Activated naive CD4-positive, alpha-beta T cell treated with anti-CD3 and anti-CD28 coated beads, Interleukin-2, amount 10 ng/mL, durations not matched to agents 7 days and 5 days (primary cell): Measurements from ENCODE around the gene UROC1.

ENCODE experiments used
- CTCF ChIA-PET: fragments of 350-600 bp; sonication (Branson Sonifier 250); formaldehyde crosslinking; loops from one replicate; lab custom pipeline; 2021; ENCODE audit warnings: antibody characterized with exemption; lab: Charles Lee
- DNase-seq: peaks from one replicate; pipeline ENCODE4 v3.0.0-alpha.2; 2020
- H3K27ac Mint-ChIP-seq: one replicate; pipeline ENCODE4 v1.8.0; 2021; ENCODE audit warnings: mild to moderate bottlenecking, moderate library complexity, mixed read lengths
- H3K27me3 Mint-ChIP-seq: one replicate; pipeline ENCODE4 v1.8.0; 2021; ENCODE audit warnings: mild to moderate bottlenecking, mixed read lengths
- H3K36me3 Mint-ChIP-seq: one replicate; pipeline ENCODE4 v1.8.0; 2021; ENCODE audit warnings: mixed read lengths
- H3K4me1 Mint-ChIP-seq: one replicate; pipeline ENCODE4 v1.8.0; 2021; ENCODE audit warnings: mixed read lengths
- H3K4me3 Mint-ChIP-seq: one replicate; pipeline ENCODE4 v1.8.0; 2021; ENCODE audit warnings: mild to moderate bottlenecking, moderate library complexity, mixed read lengths
- H3K9me3 Mint-ChIP-seq: one replicate; pipeline ENCODE4 v1.8.0; 2021; ENCODE audit warnings: mixed read lengths

The UROC1 gene

GRCh38 chr3:126485176-126485897, 32.2 kb downstream of the UROC1 start:
- no peaks in the 10 kb centered on the region for H3K36me3 Mint-ChIP-seq
- no peak overlapping the region for H3K4me3 Mint-ChIP-seq
- H3K4me1 Mint-ChIP-seq, result peaks cover 15% of the 10 kb centered on the region
- CTCF ChIA-PET, result no interaction called here
- H3K9me3 Mint-ChIP-seq, result no peaks in the 10 kb centered on the region
- no peak for DNase-seq
- peaks cover 9% of the 10 kb centered on the region for H3K27me3 Mint-ChIP-seq
- H3K27ac Mint-ChIP-seq, result no peak overlapping the region

GRCh38 chr3:126484662-126485061, 32.9 kb downstream of the UROC1 start:
- H3K4me3 Mint-ChIP-seq, result no peak overlapping the region
- no peaks in the 10 kb centered on the region for H3K9me3 Mint-ChIP-seq
- no peak for DNase-seq
- CTCF ChIA-PET, result no interaction called here
- no peaks in the 10 kb centered on the region for H3K36me3 Mint-ChIP-seq
- H3K27ac Mint-ChIP-seq, result no peak overlapping the region
- H3K4me1 Mint-ChIP-seq, result peaks cover 15% of the 10 kb centered on the region
- peaks cover 9% of the 10 kb centered on the region for H3K27me3 Mint-ChIP-seq

- no peak overlapping the region for H3K4me3 Mint-ChIP-seq
- H3K27ac Mint-ChIP-seq, result no peak overlapping the region
These were observed 33.4 kb downstream of the UROC1 start for GRCh38 chr3:126484148-126484547.

GRCh38 chr3:126483321-126483761, 34.2 kb downstream of the UROC1 start:
- CTCF ChIA-PET, result no interaction called here
- H3K36me3 Mint-ChIP-seq, result no peaks in the 10 kb centered on the region
- no peaks in the 10 kb centered on the region for H3K9me3 Mint-ChIP-seq
- H3K4me3 Mint-ChIP-seq, result no peak overlapping the region
- peaks cover 18% of the 10 kb centered on the region for H3K27me3 Mint-ChIP-seq
- DNase-seq, result no peak
- H3K27ac Mint-ChIP-seq, result no peak overlapping the region
- H3K4me1 Mint-ChIP-seq, result peaks cover 15% of the 10 kb centered on the region

More at GRCh38 chr3:126484148-126484547, 33.4 kb downstream of the UROC1 start:
- Mint-ChIP-seq H3K27me3 (peaks cover 10% of the 10 kb centered on the region), H3K4me1 (peaks cover 15% of the 10 kb centered on the region), H3K36me3 (no peaks in the 10 kb centered on the region), H3K9me3 (no peaks in the 10 kb centered on the region)
- CTCF ChIA-PET, result no interaction called here
- no peak for DNase-seq

GRCh38 chr3:126482503-126483255, 34.9 kb downstream of the UROC1 start:
- H3K9me3 Mint-ChIP-seq, result no peaks in the 10 kb centered on the region
- H3K27me3 Mint-ChIP-seq, result peaks cover 19% of the 10 kb centered on the region
- no peak for DNase-seq
- H3K4me3 Mint-ChIP-seq, result no peak overlapping the region
- H3K4me1 Mint-ChIP-seq, result peaks cover 15% of the 10 kb centered on the region
- CTCF ChIA-PET, result no interaction called here
- peak overlapping the region; percentile 71 for H3K27ac Mint-ChIP-seq
- no peaks in the 10 kb centered on the region for H3K36me3 Mint-ChIP-seq

GRCh38 chr3:126481808-126482502, 35.6 kb downstream of the UROC1 start:
- CTCF ChIA-PET, result no interaction called here
- H3K27ac Mint-ChIP-seq, result no peak overlapping the region
- H3K27me3 Mint-ChIP-seq, result peaks cover 19% of the 10 kb centered on the region
- H3K4me1 Mint-ChIP-seq, result peaks cover 13% of the 10 kb centered on the region
- no peak for DNase-seq
- H3K36me3 Mint-ChIP-seq, result no peaks in the 10 kb centered on the region
- no peaks in the 10 kb centered on the region for H3K9me3 Mint-ChIP-seq
- no peak overlapping the region for H3K4me3 Mint-ChIP-seq

GRCh38 chr3:126480861-126481260, 36.7 kb downstream of the UROC1 start:
- CTCF ChIA-PET, result no interaction called here
- Mint-ChIP-seq H3K27me3 (peaks cover 19% of the 10 kb centered on the region), H3K4me3 (no peak overlapping the region), H3K4me1 (peaks cover 11% of the 10 kb centered on the region), H3K27ac (peak overlapping the region; percentile 15), H3K9me3 (no peaks in the 10 kb centered on the region), H3K36me3 (no peaks in the 10 kb centered on the region)
- no peak for DNase-seq

- CTCF ChIA-PET, result no interaction called here
- Mint-ChIP-seq H3K4me1 (peaks cover 8% of the 10 kb centered on the region), H3K27me3 (peaks cover 19% of the 10 kb centered on the region), H3K27ac (no peak overlapping the region), H3K36me3 (no peaks in the 10 kb centered on the region), H3K9me3 (no peaks in the 10 kb centered on the region), H3K4me3 (no peak overlapping the region)
- DNase-seq, result no peak
These were observed 37.4 kb downstream of the UROC1 start for GRCh38 chr3:126480206-126480605.

- CTCF ChIA-PET, result no interaction called here
- DNase-seq, result no peak
- Mint-ChIP-seq H3K4me3 (no peak overlapping the region), H3K4me1 (peaks cover 9% of the 10 kb centered on the region), H3K9me3 (no peaks in the 10 kb centered on the region), H3K27ac (no peak overlapping the region), H3K36me3 (peaks cover 1% of the 10 kb centered on the region), H3K27me3 (peaks cover 19% of the 10 kb centered on the region)
These were observed 37.9 kb downstream of the UROC1 start for GRCh38 chr3:126479642-126480041.

GRCh38 chr3:126478581-126479310, 38.8 kb downstream of the UROC1 start:
- no peak for DNase-seq
- peaks cover 19% of the 10 kb centered on the region for H3K27me3 Mint-ChIP-seq
- H3K4me3 Mint-ChIP-seq, result no peak overlapping the region
- peaks cover 18% of the 10 kb centered on the region for H3K4me1 Mint-ChIP-seq
- H3K9me3 Mint-ChIP-seq, result no peaks in the 10 kb centered on the region
- peaks cover 6% of the 10 kb centered on the region for H3K36me3 Mint-ChIP-seq
- CTCF ChIA-PET, result no interaction called here
- no peak overlapping the region for H3K27ac Mint-ChIP-seq

GRCh38 chr3:126477061-126477380, 40.6 kb downstream of the UROC1 start:
- Mint-ChIP-seq H3K4me3 (peak overlapping the region; percentile 66), H3K4me1 (peaks cover 35% of the 10 kb centered on the region), H3K9me3 (no peaks in the 10 kb centered on the region), H3K27me3 (peaks cover 19% of the 10 kb centered on the region), H3K27ac (peak overlapping the region; percentile 43), H3K36me3 (peaks cover 21% of the 10 kb centered on the region)
- no peak for DNase-seq
- CTCF ChIA-PET, result interaction anchor here (1.1 to 1.3 kb wide), 2 partner anchors 10 to 45 kb away, joined by 3 to 4 read pairs; no protein-coding TSS in a partner anchor

GRCh38 chr3:126476166-126477060, 41.2 kb downstream of the UROC1 start:
- Mint-ChIP-seq H3K27ac (peak overlapping the region; percentile 61), H3K4me1 (peaks cover 36% of the 10 kb centered on the region), H3K27me3 (peaks cover 15% of the 10 kb centered on the region), H3K36me3 (peaks cover 21% of the 10 kb centered on the region), H3K4me3 (peak overlapping the region; percentile 66), H3K9me3 (no peaks in the 10 kb centered on the region)
- CTCF ChIA-PET, result interaction anchor here (0.7 to 1.3 kb wide), 4 partner anchors 11 to 87 kb away, joined by 3 to 4 read pairs (median 4); no protein-coding TSS in a partner anchor
- DNase-seq, result no peak
